Measurements from ENCODE around the gene SLC29A4. TPM values are rescaled to one million over a fixed set of nuclear protein-coding genes. Genes with fewer than 3 reads are reported as not detected.
"Not testable (repeated sequence)": the region's sequence is repeated elsewhere in the genome, so short reads cannot be mapped to it uniquely, and the experiment has no call there.

The SLC29A4 gene
- total RNA-seq, 2 experiments from 2014 or later = 0.39 to 1.1 TPM

DNA sequence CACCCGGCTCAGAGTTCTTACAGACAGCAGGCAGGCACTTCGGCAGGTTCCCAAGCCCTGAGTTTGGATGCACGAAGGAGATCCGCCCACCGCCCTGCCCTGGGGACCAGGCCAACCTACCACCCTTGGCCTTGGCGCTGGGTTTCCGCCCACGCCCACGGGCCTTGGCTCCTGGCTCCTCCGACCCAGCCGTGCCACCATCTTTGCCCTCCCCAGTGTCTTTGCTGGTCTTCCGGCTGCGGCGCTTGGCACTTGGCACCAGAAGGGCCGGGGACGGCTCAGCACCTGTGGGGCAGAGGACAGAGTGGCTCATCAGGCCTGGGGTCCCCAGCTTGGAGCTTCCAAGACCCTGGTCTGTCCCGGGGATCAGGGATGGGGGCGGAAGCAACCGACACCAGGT, 32.1 kb downstream of the SLC29A4 start:
- intact Hi-C loops (cut with DNase I, micrococcal nuclease) = no loop called here
- ATAC-seq (ENCODE audit: poor library complexity) = no peak
- DNase-seq = no peak
- Mint-ChIP-seq H3K9me3 (no peaks in the 10 kb centered on the region), H3K27me3 (no peaks in the 10 kb centered on the region), H3K36me3 (ENCODE audit: low read depth) (peaks cover 61% of the 10 kb centered on the region), H3K4me3 (no peak overlapping the region), H3K27ac (no peak overlapping the region), H3K4me1 (ENCODE audit: low read depth) (no peaks in the 10 kb centered on the region)
- peaks cover 3 to 5% of the 10 kb centered on the region in 2 experiments for H3K9me3 ChIP-seq (ENCODE audit: control insufficient read depth in 1 of 2, insufficient read depth in 1 of 2, low read length in 2 of 2)
- H3K27ac ChIP-seq (ENCODE audit: low read depth in 1 of 2, low read length in 2 of 2) = no peak overlapping the region
- H3K4me3 ChIP-seq (ENCODE audit: low read length) = no peak overlapping the region
- peaks cover 27% of the 10 kb centered on the region for H3K36me3 ChIP-seq (ENCODE audit: insufficient read depth, low read length)
- no peaks in the 10 kb centered on the region for H3K27me3 ChIP-seq (ENCODE audit: control insufficient read depth in 1 of 2, insufficient read depth in 2 of 2, low read length in 2 of 2)
- ChIA-PET CTCF (no interaction called here), POLR2A (no interaction called here)
- H3K4me1 ChIP-seq (ENCODE audit: insufficient read depth, low read length) = no peaks in the 10 kb centered on the region
- TF ChIP-seq, protein P1, sequence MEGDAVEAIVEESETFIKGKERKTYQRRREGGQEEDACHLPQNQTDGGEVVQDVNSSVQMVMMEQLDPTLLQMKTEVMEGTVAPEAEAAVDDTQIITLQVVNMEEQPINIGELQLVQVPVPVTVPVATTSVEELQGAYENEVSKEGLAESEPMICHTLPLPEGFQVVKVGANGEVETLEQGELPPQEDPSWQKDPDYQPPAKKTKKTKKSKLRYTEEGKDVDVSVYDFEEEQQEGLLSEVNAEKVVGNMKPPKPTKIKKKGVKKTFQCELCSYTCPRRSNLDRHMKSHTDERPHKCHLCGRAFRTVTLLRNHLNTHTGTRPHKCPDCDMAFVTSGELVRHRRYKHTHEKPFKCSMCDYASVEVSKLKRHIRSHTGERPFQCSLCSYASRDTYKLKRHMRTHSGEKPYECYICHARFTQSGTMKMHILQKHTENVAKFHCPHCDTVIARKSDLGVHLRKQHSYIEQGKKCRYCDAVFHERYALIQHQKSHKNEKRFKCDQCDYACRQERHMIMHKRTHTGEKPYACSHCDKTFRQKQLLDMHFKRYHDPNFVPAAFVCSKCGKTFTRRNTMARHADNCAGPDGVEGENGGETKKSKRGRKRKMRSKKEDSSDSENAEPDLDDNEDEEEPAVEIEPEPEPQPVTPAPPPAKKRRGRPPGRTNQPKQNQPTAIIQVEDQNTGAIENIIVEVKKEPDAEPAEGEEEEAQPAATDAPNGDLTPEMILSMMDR (IDR thresholded peaks at IDR 0.05) = no peak

- DNase-seq (no peak), ATAC-seq (ENCODE audit: poor library complexity) (no peak)
- Mint-ChIP-seq H3K36me3 (ENCODE audit: low read depth) (peaks cover 63% of the 10 kb centered on the region), H3K4me3 (no peak overlapping the region), H3K9me3 (no peaks in the 10 kb centered on the region), H3K4me1 (ENCODE audit: low read depth) (no peaks in the 10 kb centered on the region), H3K27me3 (no peaks in the 10 kb centered on the region), H3K27ac (no peak overlapping the region)
- no peaks in the 10 kb centered on the region for H3K27me3 ChIP-seq (ENCODE audit: control insufficient read depth in 1 of 2, insufficient read depth in 2 of 2, low read length in 2 of 2)
- no peak overlapping the region for H3K4me3 ChIP-seq (ENCODE audit: low read length)
- no peak overlapping the region for H3K27ac ChIP-seq (ENCODE audit: low read depth in 1 of 2, low read length in 2 of 2)
- no peaks in the 10 kb centered on the region for H3K4me1 ChIP-seq (ENCODE audit: insufficient read depth, low read length)
- H3K9me3 ChIP-seq (ENCODE audit: control insufficient read depth in 1 of 2, insufficient read depth in 1 of 2, low read length in 2 of 2) = peaks cover 5 to 10% of the 10 kb centered on the region in 2 experiments
- CTCF ChIA-PET = no interaction called here
- peaks cover 35% of the 10 kb centered on the region for H3K36me3 ChIP-seq (ENCODE audit: insufficient read depth, low read length)
- POLR2A ChIA-PET = no interaction called here
- intact Hi-C loops (cut with DNase I, micrococcal nuclease) = no loop called here
- TF ChIP-seq, protein P1 (IDR thresholded peaks at IDR 0.05) = no peak
These were observed 33.0 kb downstream of the SLC29A4 start for GRCh38 chr7:5315761-5316160.

- H3K9me3 ChIP-seq (ENCODE audit: control insufficient read depth in 1 of 2, insufficient read depth in 1 of 2, low read length in 2 of 2) = peaks cover 5 to 16% of the 10 kb centered on the region in 2 experiments
- DNase-seq; H3K4me1 Mint-ChIP-seq (ENCODE audit: low read depth); H3K27ac Mint-ChIP-seq; POLR2A ChIA-PET; CTCF ChIA-PET; H3K27me3 ChIP-seq (ENCODE audit: control insufficient read depth in 1 of 2, insufficient read depth in 2 of 2, low read length in 2 of 2); H3K27ac ChIP-seq (ENCODE audit: low read depth in 1 of 2, low read length in 2 of 2); ATAC-seq (ENCODE audit: poor library complexity); intact Hi-C loops (cut with DNase I, micrococcal nuclease); H3K27me3 Mint-ChIP-seq; H3K4me3 ChIP-seq (ENCODE audit: low read length); H3K4me1 ChIP-seq (ENCODE audit: insufficient read depth, low read length); H3K9me3 Mint-ChIP-seq; H3K4me3 Mint-ChIP-seq: not testable (repeated sequence)
- peaks cover 41% of the 10 kb centered on the region for H3K36me3 ChIP-seq (ENCODE audit: insufficient read depth, low read length)
- H3K36me3 Mint-ChIP-seq (ENCODE audit: low read depth) = peaks cover 72% of the 10 kb centered on the region
These were observed 35.9 kb downstream of the SLC29A4 start for GRCh38 chr7:5318613-5319012.

DNA sequence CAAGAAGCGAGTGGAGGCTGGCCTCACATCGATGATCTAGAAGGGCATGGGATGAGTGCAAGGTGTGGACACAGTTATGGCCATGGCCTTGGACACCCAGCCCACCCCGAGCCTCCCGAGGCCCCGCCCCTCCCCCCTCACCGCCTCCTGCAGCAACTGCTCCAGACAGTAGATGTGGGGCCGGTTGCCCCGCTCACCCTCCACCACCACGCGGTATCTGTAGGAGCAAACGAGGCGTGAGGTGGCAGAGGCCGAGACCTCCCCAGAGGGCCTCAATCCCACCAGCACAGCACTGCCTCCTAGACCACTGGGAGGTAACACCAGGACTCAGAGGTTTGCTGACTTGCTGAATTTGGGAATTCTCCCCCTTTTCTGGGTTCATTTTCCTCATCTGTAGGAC, 37.6 kb downstream of the SLC29A4 start:
- no peaks in the 10 kb centered on the region for H3K4me1 ChIP-seq (ENCODE audit: insufficient read depth, low read length)
- H3K4me1 Mint-ChIP-seq (ENCODE audit: low read depth) = no peaks in the 10 kb centered on the region
- intact Hi-C loops (cut with DNase I, micrococcal nuclease) = no loop called here
- ATAC-seq (ENCODE audit: poor library complexity) (no peak), DNase-seq (peak in 1 of 14 experiments; percentile 11)
- POLR2A ChIA-PET = interaction anchor here (1.4 kb wide), 1 partner anchor 10 kb away, joined by 3 read pairs; no protein-coding TSS in a partner anchor
- no peak overlapping the region for H3K27ac ChIP-seq (ENCODE audit: low read depth in 1 of 2, low read length in 2 of 2)
- peaks cover 68% of the 10 kb centered on the region for H3K36me3 Mint-ChIP-seq (ENCODE audit: low read depth)
- CTCF ChIA-PET = no interaction called here
- H3K27ac Mint-ChIP-seq = no peak overlapping the region
- TF ChIP-seq, protein P1 (IDR thresholded peaks at IDR 0.05) = no peak
- H3K9me3 Mint-ChIP-seq = no peaks in the 10 kb centered on the region
- peaks cover 5 to 20% of the 10 kb centered on the region in 2 experiments for H3K9me3 ChIP-seq (ENCODE audit: control insufficient read depth in 1 of 2, insufficient read depth in 1 of 2, low read length in 2 of 2)
- H3K27me3 ChIP-seq (ENCODE audit: control insufficient read depth in 1 of 2, insufficient read depth in 2 of 2, low read length in 2 of 2) = no peaks in the 10 kb centered on the region
- H3K4me3 ChIP-seq (ENCODE audit: low read length) = no peak overlapping the region
- H3K27me3 Mint-ChIP-seq = no peaks in the 10 kb centered on the region
- peaks cover 45% of the 10 kb centered on the region for H3K36me3 ChIP-seq (ENCODE audit: insufficient read depth, low read length)
- H3K4me3 Mint-ChIP-seq = no peak overlapping the region
